Ectodermal cell (in vitro differentiated cells): ENCODE data around the gene BMAL1.
"Not testable (repeated sequence)": the region's sequence is repeated elsewhere in the genome, so short reads cannot be mapped to it uniquely, and the experiment has no call there.

ENCODE experiments used
- H3K27ac ChIP-seq: 2 replicates; pipeline ENCODE4 v1.7.0; 2013; ENCODE audit warnings: mild to moderate bottlenecking, low read depth, low read length; ENCODE audit not compliant: insufficient read depth, poor library complexity, severe bottlenecking
- H3K27me3 ChIP-seq: 2 replicates; pipeline ENCODE4 v1.7.0; 2013; ENCODE audit warnings: mild to moderate bottlenecking, low read length; ENCODE audit not compliant: insufficient read depth, control insufficient read depth, poor library complexity, severe bottlenecking
- H3K36me3 ChIP-seq: one replicate; pipeline ENCODE4 v1.7.0; 2013; ENCODE audit warnings: low read length; ENCODE audit not compliant: control insufficient read depth, insufficient read depth
- H3K4me1 ChIP-seq: one replicate; pipeline ENCODE4 v1.7.0; 2013; ENCODE audit warnings: low read length; ENCODE audit not compliant: control insufficient read depth, insufficient read depth
- H3K4me3 ChIP-seq: 2 replicates; pipeline ENCODE4 v1.7.0; 2013; ENCODE audit warnings: low read depth, low read length, control low read depth; ENCODE audit not compliant: insufficient read depth
- H3K9me3 ChIP-seq: 2 replicates; pipeline ENCODE4 v1.7.0; 2013; ENCODE audit warnings: mild to moderate bottlenecking, low read length, moderate library complexity; ENCODE audit not compliant: control insufficient read depth
- WGBS, 2 experiments: methylation state at CpG; one replicate each; pipeline ENCODE4 v1.1.7; 2013; ENCODE audit warnings: missing lambda C conversion rate in 2 of 2; 5-methylcytosine and 5-hydroxymethylcytosine counted together

BMAL1 gene

DNA sequence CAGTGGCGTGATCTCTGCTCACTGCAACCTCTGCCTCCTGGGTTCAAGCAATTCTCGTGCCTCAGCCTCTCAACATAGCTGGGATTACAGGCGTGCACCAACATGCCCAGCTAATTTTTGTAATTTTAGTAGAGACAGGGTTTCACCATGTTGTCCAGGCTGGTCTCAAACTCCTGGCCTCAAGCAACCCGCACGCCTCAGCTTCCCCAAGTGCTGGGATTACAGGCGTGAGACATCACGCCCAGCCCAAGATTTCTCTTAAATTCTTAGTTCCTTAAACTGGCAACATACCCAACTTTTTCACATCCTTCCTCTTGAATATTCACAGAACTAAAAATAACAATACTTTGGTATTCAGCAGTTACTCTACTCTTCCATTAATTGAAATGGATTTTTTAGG lies 159.2 kb downstream of the BMAL1 start:
- 94 to 95% methylated on average over 7 of the region's 7 CpGs for WGBS, 2 experiments
- not testable (repeated sequence) for H3K27me3 ChIP-seq

More for the DNA sequence above, 159.2 kb downstream of the BMAL1 start:
- H3K27ac ChIP-seq, H3K4me3 ChIP-seq, H3K36me3 ChIP-seq, H3K4me1 ChIP-seq, H3K9me3 ChIP-seq: not testable (repeated sequence)
